ENCODE measurements around the gene PIK3C3. TPM values are rescaled to one million over a fixed set of nuclear protein-coding genes. Genes with fewer than 3 reads are reported as not detected.

The PIK3C3 gene
- total and polyA plus RNA-seq, 12 donors, result 24.4 to 87.6 (median 64.3) TPM

GRCh38 chr18:41975284-41975683 lies 20.2 kb downstream of the PIK3C3 start:
- 91 to 99% (median 93%) methylated on average over 5 of the region's 5 CpGs for WGBS, 4 donors
- no peaks in the 10 kb centered on the region for H3K27me3 ChIP-seq
- DNase-seq, result no peak
- TF ChIP-seq POLR2A (IDR thresholded peaks at IDR 0.05) (no peak), CTCF (IDR thresholded peaks at IDR 0.05) (no peak)
- no peaks in the 10 kb centered on the region for H3K9me3 ChIP-seq (replicated peaks in 1 of 3)
- peaks cover 0 to 7% of the 10 kb centered on the region in 2 donors for H3K36me3 ChIP-seq (replicated peaks in 1 of 2)
- H3K27ac ChIP-seq, result no peak overlapping the region
- no peak overlapping the region for H3K4me3 ChIP-seq
- intact Hi-C loops (cut with DNase I), result no loop called here
- H3K4me1 ChIP-seq (replicated peaks in 1 of 2), result no peaks in the 10 kb centered on the region

- intact Hi-C loops (cut with DNase I), result no loop called here
Measured at GRCh38 chr18:41977233-41977632, 22.2 kb downstream of the PIK3C3 start.

GRCh38 chr18:41982942-41983660 lies 28.1 kb downstream of the PIK3C3 start:
- 62 to 71% (median 66%) methylated on average over 2 of the region's 2 CpGs for WGBS, 4 donors
- Histone ChIP-seq H3K36me3 (replicated peaks in 1 of 2) (no peaks in the 10 kb centered on the region), H3K4me1 (replicated peaks in 1 of 2) (peaks cover 0 to 6% of the 10 kb centered on the region in 2 donors), H3K27ac (no peak overlapping the region), H3K9me3 (replicated peaks in 1 of 3) (no peaks in the 10 kb centered on the region), H3K4me3 (no peak overlapping the region), H3K27me3 (no peaks in the 10 kb centered on the region)
- DNase-seq, result no peak
- intact Hi-C loops (cut with DNase I), result no loop called here
- TF ChIP-seq CTCF (IDR thresholded peaks at IDR 0.05) (no peak), POLR2A (IDR thresholded peaks at IDR 0.05) (no peak)

More at GRCh38 chr18:41977233-41977632, 22.2 kb downstream of the PIK3C3 start:
- 86 to 90% (median 88%) methylated on average over 6 of the region's 6 CpGs for WGBS, 4 donors
- Histone ChIP-seq H3K4me3 (no peak overlapping the region), H3K36me3 (replicated peaks in 1 of 2) (no peaks in the 10 kb centered on the region), H3K9me3 (replicated peaks in 1 of 3) (no peaks in the 10 kb centered on the region), H3K27ac (no peak overlapping the region), H3K4me1 (replicated peaks in 1 of 2) (no peaks in the 10 kb centered on the region), H3K27me3 (no peaks in the 10 kb centered on the region)
- TF ChIP-seq POLR2A (IDR thresholded peaks at IDR 0.05) (no peak), CTCF (IDR thresholded peaks at IDR 0.05) (no peak)
- DNase-seq, result no peak

GRCh38 chr18:41985914-41986313 lies 30.9 kb downstream of the PIK3C3 start:
- H3K4me3 ChIP-seq, result no peak overlapping the region
- H3K36me3 ChIP-seq (replicated peaks in 1 of 2), result no peaks in the 10 kb centered on the region
- H3K4me1 ChIP-seq (replicated peaks in 1 of 2), result peaks cover 0 to 6% of the 10 kb centered on the region in 2 donors
- DNase-seq, result no peak
- no peak overlapping the region for H3K27ac ChIP-seq
- intact Hi-C loops (cut with DNase I), result no loop called here
- TF ChIP-seq POLR2A (IDR thresholded peaks at IDR 0.05), result no peak
- H3K27me3 ChIP-seq, result no peaks in the 10 kb centered on the region
- 90 to 96% (median 93%) methylated on average over 2 of the region's 2 CpGs for WGBS, 4 donors
- no peaks in the 10 kb centered on the region for H3K9me3 ChIP-seq (replicated peaks in 1 of 3)

- DNase-seq, result no peak
- H3K4me1 ChIP-seq (replicated peaks in 1 of 2), result no peaks in the 10 kb centered on the region
- 95 to 98% (median 96%) methylated on average over 5 of the region's 5 CpGs for WGBS, 4 donors
- intact Hi-C loops (cut with DNase I), result no loop called here
- H3K27me3 ChIP-seq, result no peaks in the 10 kb centered on the region
- no peaks in the 10 kb centered on the region for H3K9me3 ChIP-seq (replicated peaks in 1 of 3)
- TF ChIP-seq POLR2A (IDR thresholded peaks at IDR 0.05) (no peak), CTCF (IDR thresholded peaks at IDR 0.05) (no peak)
- H3K36me3 ChIP-seq (replicated peaks in 1 of 2), result peaks cover 0 to 8% of the 10 kb centered on the region in 2 donors
- H3K4me3 ChIP-seq, result no peak overlapping the region
- H3K27ac ChIP-seq, result no peak overlapping the region
Measured at GRCh38 chr18:41989508-41989907, 34.5 kb downstream of the PIK3C3 start.

All from adrenal gland (tissue), 12 donors.